Endodermal cell (in vitro differentiated cells): Measurements from ENCODE around the gene ZNF503. TPM values are rescaled to one million over a fixed set of nuclear protein-coding genes. Genes with fewer than 3 reads are reported as not detected.
A peak's percentile ranks its signal among the peaks of the same experiment; 100 is the strongest.

Source experiments
- DNase-seq: peaks from one replicate; pipeline ENCODE4 v3.0.0-alpha.2; 2017
- H3K27ac ChIP-seq: 2 replicates; pipeline ENCODE4 v1.5.1; 2013; ENCODE audit warnings: mild to moderate bottlenecking, low read depth, low read length, moderate library complexity
- H3K27me3 ChIP-seq: 2 replicates; pipeline ENCODE4 v1.6.1; 2013; ENCODE audit warnings: mild to moderate bottlenecking, low read length, moderate library complexity; ENCODE audit not compliant: insufficient read depth, control insufficient read depth, poor library complexity, severe bottlenecking
- H3K36me3 ChIP-seq: 2 replicates; pipeline ENCODE4 v1.7.0; 2013; ENCODE audit warnings: mild to moderate bottlenecking, low read length, moderate library complexity; ENCODE audit not compliant: control insufficient read depth, insufficient read depth
- H3K4me1 ChIP-seq: one replicate; pipeline ENCODE4 v1.7.0; 2013; ENCODE audit warnings: low read length; ENCODE audit not compliant: control insufficient read depth, insufficient read depth
- H3K4me3 ChIP-seq: 2 replicates; pipeline ENCODE4 v1.5.1; 2013; ENCODE audit warnings: mild to moderate bottlenecking, low read length, moderate library complexity
- H3K9ac ChIP-seq: 2 replicates; pipeline ENCODE4 v1.6.1; 2013; ENCODE audit warnings: mild to moderate bottlenecking, low read length, moderate library complexity; ENCODE audit not compliant: poor library complexity, severe bottlenecking; ENCODE audit errors: extremely low read depth
- H3K9me3 ChIP-seq: 2 replicates; pipeline ENCODE4 v1.6.1; 2013; ENCODE audit warnings: mild to moderate bottlenecking, low read length, moderate library complexity; ENCODE audit not compliant: control insufficient read depth
- H3K27ac Mint-ChIP-seq: 2 replicates; pipeline ENCODE4 v1.8.0; 2020; ENCODE audit warnings: mixed read lengths
- H3K27me3 Mint-ChIP-seq: 2 replicates; pipeline ENCODE4 v1.8.0; 2021; ENCODE audit warnings: mild to moderate bottlenecking, mixed read lengths; ENCODE audit not compliant: insufficient read depth
- H3K36me3 Mint-ChIP-seq: 2 replicates; pipeline ENCODE4 v1.8.0; 2020; ENCODE audit warnings: low read depth, mixed read lengths
- H3K4me1 Mint-ChIP-seq: 2 replicates; pipeline ENCODE4 v1.8.0; 2020; ENCODE audit warnings: mixed read lengths
- H3K4me3 Mint-ChIP-seq: 2 replicates; pipeline ENCODE4 v1.8.0; 2020; ENCODE audit warnings: mild to moderate bottlenecking, moderate library complexity, mixed read lengths
- H3K9me3 Mint-ChIP-seq: 2 replicates; pipeline ENCODE4 v1.8.0; 2020; ENCODE audit warnings: mild to moderate bottlenecking, mixed read lengths
- WGBS, 2 experiments: methylation state at CpG; one replicate each; pipeline versions ENCODE4 v1.1.5 to v1.1.7; 2013; ENCODE audit warnings: missing lambda C conversion rate in 2 of 2, mixed read lengths in 1 of 2; ENCODE audit not compliant: insufficient coverage in 1 of 2, insufficient read length in 1 of 2; 5-methylcytosine and 5-hydroxymethylcytosine counted together
- total RNA-seq, 2 donors: library from RNA; stranded (reverse); fragmentation: NEBNext Ultra II Directional in 1 of 2; extraction: Animal tissue kit (Norgen Biotek cat#: 25700) in 1 of 2; gene quantifications; 2 replicates in 1 of 2; 3 replicates in 1 of 2; pipeline ENCODE4 v1.2.1, GENCODE V29; 2021
- TF ChIP-seq, protein P1 (sequence below): fragments of 200-600 bp; sonication (generic); conservative IDR thresholded peaks from 2 replicates; pipeline ENCODE4 v1.5.0; 2021; ENCODE audit warnings: antibody characterized with exemption, mild to moderate bottlenecking

The ZNF503 gene
- total RNA-seq, 2 donors from 2014 or later, result 0.40 to 1.1 TPM

DNA sequence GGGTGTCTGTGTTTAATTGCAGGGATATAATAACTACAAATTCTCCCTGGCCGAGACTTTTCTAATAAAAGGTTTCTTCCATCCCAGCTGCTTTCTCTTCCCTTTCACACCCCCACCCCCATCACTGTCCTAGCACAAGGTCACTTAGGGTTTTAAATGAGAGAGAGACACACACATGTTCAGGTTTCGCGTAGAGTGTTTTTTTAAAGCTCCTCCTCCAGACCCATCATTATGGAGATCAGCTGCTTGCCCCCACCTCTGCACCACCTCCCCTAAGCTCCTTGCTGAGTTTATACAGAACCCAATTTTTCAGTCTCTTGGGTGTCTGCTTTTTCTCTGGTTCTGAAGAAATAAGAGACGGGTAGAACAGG, 48.5 kb upstream of the ZNF503 start:
- Mint-ChIP-seq H3K4me3 (no peak overlapping the region), H3K36me3 (no peaks in the 10 kb centered on the region), H3K27ac (no peak overlapping the region), H3K27me3 (peaks cover 54% of the 10 kb centered on the region), H3K4me1 (peaks cover 32% of the 10 kb centered on the region), H3K9me3 (peaks cover 12% of the 10 kb centered on the region)
- Histone ChIP-seq H3K27me3 (peaks cover 37% of the 10 kb centered on the region), H3K9ac (no peak overlapping the region), H3K4me3 (no peak overlapping the region), H3K36me3 (no peaks in the 10 kb centered on the region), H3K27ac (peak overlapping the region; percentile 68), H3K9me3 (peaks cover 13% of the 10 kb centered on the region), H3K4me1 (peaks cover 4% of the 10 kb centered on the region)
- WGBS, 2 experiments, result 20 to 49% methylated on average over 1 to 4 of the region's 4 CpGs
- TF ChIP-seq, protein P1, sequence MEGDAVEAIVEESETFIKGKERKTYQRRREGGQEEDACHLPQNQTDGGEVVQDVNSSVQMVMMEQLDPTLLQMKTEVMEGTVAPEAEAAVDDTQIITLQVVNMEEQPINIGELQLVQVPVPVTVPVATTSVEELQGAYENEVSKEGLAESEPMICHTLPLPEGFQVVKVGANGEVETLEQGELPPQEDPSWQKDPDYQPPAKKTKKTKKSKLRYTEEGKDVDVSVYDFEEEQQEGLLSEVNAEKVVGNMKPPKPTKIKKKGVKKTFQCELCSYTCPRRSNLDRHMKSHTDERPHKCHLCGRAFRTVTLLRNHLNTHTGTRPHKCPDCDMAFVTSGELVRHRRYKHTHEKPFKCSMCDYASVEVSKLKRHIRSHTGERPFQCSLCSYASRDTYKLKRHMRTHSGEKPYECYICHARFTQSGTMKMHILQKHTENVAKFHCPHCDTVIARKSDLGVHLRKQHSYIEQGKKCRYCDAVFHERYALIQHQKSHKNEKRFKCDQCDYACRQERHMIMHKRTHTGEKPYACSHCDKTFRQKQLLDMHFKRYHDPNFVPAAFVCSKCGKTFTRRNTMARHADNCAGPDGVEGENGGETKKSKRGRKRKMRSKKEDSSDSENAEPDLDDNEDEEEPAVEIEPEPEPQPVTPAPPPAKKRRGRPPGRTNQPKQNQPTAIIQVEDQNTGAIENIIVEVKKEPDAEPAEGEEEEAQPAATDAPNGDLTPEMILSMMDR, result no peak
- no peak for DNase-seq

DNA sequence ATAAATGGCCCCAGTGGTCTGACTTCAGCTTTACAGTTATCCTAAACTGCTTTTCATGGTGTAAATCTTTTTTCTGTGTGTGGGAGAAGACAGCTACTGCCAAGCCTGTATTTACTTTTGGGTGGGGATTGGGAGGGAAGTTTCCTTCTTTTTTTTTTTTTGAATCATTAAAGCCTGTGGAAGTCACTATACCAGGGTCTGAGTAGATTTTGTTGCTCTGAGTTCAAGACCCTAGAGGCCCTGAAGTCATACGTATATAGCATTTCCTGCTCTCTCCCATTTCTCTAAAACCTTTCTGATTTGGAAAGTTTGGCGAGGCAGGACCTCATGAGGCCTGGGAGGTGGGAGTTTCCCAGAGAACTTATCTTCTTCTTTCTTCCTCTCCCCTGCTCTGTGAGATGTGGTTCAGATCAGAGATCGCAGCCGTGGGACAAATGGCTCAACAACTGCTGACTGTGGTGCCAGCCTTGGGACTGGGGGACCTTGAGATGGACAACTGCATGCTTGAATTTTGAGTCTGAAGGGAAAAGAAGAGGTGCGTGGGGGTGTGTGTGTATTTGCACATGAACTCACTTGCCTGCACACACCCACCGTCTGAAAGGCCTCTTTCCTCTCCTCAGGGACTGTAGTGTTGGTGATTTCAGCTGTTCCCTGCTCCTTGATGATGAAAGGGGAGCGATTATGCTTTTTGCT, 48.0 kb upstream of the ZNF503 start:
- no peaks in the 10 kb centered on the region for H3K36me3 Mint-ChIP-seq
- H3K36me3 ChIP-seq, result no peaks in the 10 kb centered on the region
- H3K9me3 Mint-ChIP-seq, result peaks cover 16% of the 10 kb centered on the region
- peaks cover 32% of the 10 kb centered on the region for H3K4me1 Mint-ChIP-seq
- no peak overlapping the region for H3K4me3 ChIP-seq
- H3K27ac ChIP-seq, result peak overlapping the region; percentile 68
- peaks cover 4% of the 10 kb centered on the region for H3K4me1 ChIP-seq
- DNase-seq, result no peak
- H3K9me3 ChIP-seq, result peaks cover 13% of the 10 kb centered on the region
- peaks cover 54% of the 10 kb centered on the region for H3K27me3 Mint-ChIP-seq
- H3K9ac ChIP-seq, result no peak overlapping the region
- TF ChIP-seq, protein P1, result no peak
- WGBS, 2 experiments, result 20 to 76% methylated on average over 2 to 6 of the region's 7 CpGs
- no peak overlapping the region for H3K4me3 Mint-ChIP-seq
- peaks cover 37% of the 10 kb centered on the region for H3K27me3 ChIP-seq
- no peak overlapping the region for H3K27ac Mint-ChIP-seq

DNA sequence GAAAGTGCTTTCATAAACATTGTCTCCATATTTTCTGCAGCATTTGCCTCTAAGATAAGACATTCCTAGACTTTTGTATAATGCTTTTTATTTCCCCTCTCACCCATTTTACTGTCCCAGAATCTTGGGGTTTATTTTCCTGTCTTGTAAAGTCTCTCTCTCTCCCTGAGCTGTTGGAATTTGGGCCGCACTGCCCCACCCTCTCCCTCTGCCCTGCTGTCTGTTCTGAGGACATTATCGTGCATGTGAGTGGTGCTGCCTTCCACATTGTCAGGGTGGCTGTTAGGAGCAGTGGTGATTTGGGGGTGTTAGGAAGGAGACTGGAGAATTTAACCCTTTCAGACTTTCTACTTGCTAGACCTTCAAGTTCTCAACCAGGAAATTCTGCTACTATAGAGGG, 46.6 kb upstream of the ZNF503 start:
- DNase-seq, result no peak
- Histone ChIP-seq H3K27me3 (peaks cover 33% of the 10 kb centered on the region), H3K4me3 (no peak overlapping the region), H3K9me3 (peaks cover 17% of the 10 kb centered on the region), H3K36me3 (no peaks in the 10 kb centered on the region), H3K9ac (no peak overlapping the region), H3K4me1 (peaks cover 4% of the 10 kb centered on the region), H3K27ac (no peak overlapping the region)
- Mint-ChIP-seq H3K9me3 (peaks cover 24% of the 10 kb centered on the region), H3K36me3 (no peaks in the 10 kb centered on the region), H3K4me1 (peaks cover 32% of the 10 kb centered on the region), H3K27ac (no peak overlapping the region), H3K27me3 (peaks cover 44% of the 10 kb centered on the region), H3K4me3 (no peak overlapping the region)
- WGBS, 2 experiments, result 53% methylated on average over 2 of the region's 2 CpGs; no CpG with 5 or more reads in 1 of the 2 experiments
- TF ChIP-seq, protein P1, result no peak
